ENCODE results near the gene PACSIN2.

- TF ChIP-seq CTCF (IDR thresholded peaks at IDR 0.05), result no peak
- TF ChIP-seq POLR2A (IDR thresholded peaks at IDR 0.05), result no peak
These were observed 6.0 kb downstream of the PACSIN2 start for GRCh38 chr22:43008921-43009320.
